Panc1 (cell line): ENCODE results near the gene LRP11. TPM values are rescaled to one million over a fixed set of nuclear protein-coding genes. Genes with fewer than 3 reads are reported as not detected.
A peak's percentile ranks its signal among the peaks of the same experiment; 100 is the strongest.

Source experiments
- ATAC-seq: fragments of 200-7000 bp; cut with Tn5 transposase; 2 replicates; pipeline ENCODE4 v1.9.1; 2020; ENCODE audit warnings: mild to moderate bottlenecking, moderate library complexity
- BruUV-seq: library from RNA; stranded (reverse); fragments of 400-500 nt; replicated peaks from 2 replicates; lab custom pipeline; 2021; lab: Mats Ljungman, UMichigan
- CTCF ChIA-PET: fragments of 300-600 bp; sonication (Branson Sonifier 250); formaldehyde crosslinking; loops from one replicate; lab custom pipeline; 2022; ENCODE audit warnings: antibody characterized with exemption; lab: Charles Lee
- POLR2A ChIA-PET: fragments of 300-600 bp; sonication (Branson Sonifier 250); formaldehyde crosslinking; loops from one replicate; lab custom pipeline; 2022; ENCODE audit warnings: antibody characterized with exemption; lab: Charles Lee
- DNase-seq: peaks from one replicate; pipeline ENCODE4 v3.0.0-alpha.2; 2010; ENCODE audit warnings: low read depth, low spot score
- H3K27ac ChIP-seq: 2 replicates; pipeline ENCODE4 v1.5.1; 2011; ENCODE audit warnings: mild to moderate bottlenecking, low read length, inconsistent platforms
- H3K27me3 ChIP-seq: fragments of 200-500 bp; sonication (Bioruptor generic); 2 replicates; pipeline ENCODE4 v1.6.0; 2014; ENCODE audit warnings: low read length, inconsistent platforms; ENCODE audit not compliant: control insufficient read depth, insufficient read depth
- H3K36me3 ChIP-seq: fragments of 200-500 bp; sonication (Bioruptor generic); 2 replicates; pipeline ENCODE4 v1.5.1; 2014; ENCODE audit warnings: inconsistent platforms, mild to moderate bottlenecking, low read length, moderate library complexity; ENCODE audit not compliant: control insufficient read depth, insufficient read depth
- H3K4me1 ChIP-seq: 2 replicates; pipeline ENCODE4 v1.5.1; 2011; ENCODE audit warnings: inconsistent platforms, mild to moderate bottlenecking, low read length, moderate library complexity; ENCODE audit not compliant: control insufficient read depth, insufficient read depth
- H3K4me3 ChIP-seq, 2 experiments: 2 replicates each; pipeline ENCODE4 v1.5.1; 2011 to 2012; ENCODE audit warnings: low read depth in 2 of 2, low read length in 2 of 2, mild to moderate bottlenecking in 2 of 2, inconsistent platforms in 1 of 2, moderate library complexity in 1 of 2
- H3K9me3 ChIP-seq: fragments of 200-500 bp; sonication (Bioruptor generic); 2 replicates; pipeline ENCODE4 v1.5.1; 2014; ENCODE audit warnings: low read depth, mild to moderate bottlenecking, inconsistent platforms, low read length, moderate library complexity; ENCODE audit not compliant: control insufficient read depth, insufficient read depth
- CTCF ChIP-seq: fragments of 450-650 bp; IDR thresholded peaks from 2 replicates; pipeline ENCODE4 v1.5.1; 2017; ENCODE audit warnings: mild to moderate bottlenecking
- POLR2AphosphoS5 ChIP-seq: IDR thresholded peaks from 2 replicates; pipeline ENCODE4 v1.6.1; 2012; ENCODE audit warnings: mild to moderate bottlenecking, low read depth, low read length, moderate library complexity
- REST ChIP-seq, 2 experiments: IDR thresholded peaks; 2 replicates each; pipeline ENCODE4 v1.6.1; 2011 to 2012; ENCODE audit warnings: low read depth in 2 of 2, control low read depth in 1 of 2, low read length in 1 of 2, mild to moderate bottlenecking in 1 of 2, moderate library complexity in 1 of 2; ENCODE audit not compliant: insufficient read depth in 1 of 2
- SIN3A ChIP-seq: IDR thresholded peaks from 2 replicates; pipeline ENCODE4 v1.6.1; 2012; ENCODE audit warnings: low read depth, mild to moderate bottlenecking, low read length, moderate library complexity, borderline replicate concordance; ENCODE audit not compliant: insufficient read depth
- TCF7L2 ChIP-seq: IDR thresholded peaks from 2 replicates; pipeline ENCODE4 v1.6.1; 2011; ENCODE audit warnings: mild to moderate bottlenecking, low read depth, low read length, inconsistent platforms
- in situ Hi-C: cut with HindIII; loops from 2 replicates; pipeline ENCODE4 v1.10.0; 2016; ENCODE audit warnings: low sequenced_read_pairs, low pct_unique_long_range_greater_than_20kb
- intact Hi-C: fragments of 100-400 bp; cut with micrococcal nuclease; formaldehyde crosslinking; loops from one replicate; pipeline ENCODE4 v1.10.0; 2022; ENCODE audit not compliant: unreplicated experiment
- total RNA-seq: library from RNA; stranded (reverse); gene quantifications from one replicate; pipeline ENCODE4 v1.2.1, GENCODE V29; 2021; ENCODE audit not compliant: unreplicated experiment

The LRP11 gene
- total RNA-seq, 1 experiment from 2014 or later: 151 TPM

- in situ Hi-C loops: no loop called here
Observed at GRCh38 chr6:149885888-149886287, 21.7 kb upstream of the LRP11 start.

GRCh38 chr6:149884617-149885016 is 20.5 kb upstream of the LRP11 start:
- ChIA-PET CTCF (no interaction called here), POLR2A (no interaction called here)
- Histone ChIP-seq H3K4me3 (no peak overlapping the region), H3K36me3 (no peaks in the 10 kb centered on the region), H3K4me1 (no peaks in the 10 kb centered on the region), H3K9me3 (no peaks in the 10 kb centered on the region), H3K27ac (no peak overlapping the region), H3K27me3 (no peaks in the 10 kb centered on the region)
- in situ Hi-C loops: no loop called here
- no TSS peak for BruUV-seq
- ATAC-seq (peak; percentile 37; the same call in 1 of the 2 replicates), DNase-seq (no peak)
- TF ChIP-seq REST (IDR thresholded peaks at IDR 0.05; ENCODE audit: insufficient read depth in 1 of 2, low read depth in 2 of 2, low read length in 1 of 2): no peak
- TF ChIP-seq POLR2AphosphoS5: no peak
- no peak for TF ChIP-seq SIN3A
- TF ChIP-seq CTCF: no peak
- TF ChIP-seq TCF7L2: no peak
- intact Hi-C loops: no loop called here

More at GRCh38 chr6:149885888-149886287, 21.7 kb upstream of the LRP11 start:
- ATAC-seq (no peak), DNase-seq (no peak)
- Histone ChIP-seq H3K27ac (no peak overlapping the region), H3K9me3 (no peaks in the 10 kb centered on the region), H3K4me1 (no peaks in the 10 kb centered on the region), H3K4me3 (no peak overlapping the region), H3K36me3 (no peaks in the 10 kb centered on the region), H3K27me3 (no peaks in the 10 kb centered on the region)
- CTCF ChIA-PET: no interaction called here
- TF ChIP-seq CTCF (no peak), TCF7L2 (no peak), REST (IDR thresholded peaks at IDR 0.05; ENCODE audit: insufficient read depth in 1 of 2, low read depth in 2 of 2, low read length in 1 of 2) (no peak), POLR2AphosphoS5 (no peak), SIN3A (no peak)
- no TSS peak for BruUV-seq
- intact Hi-C loops: no loop called here
- POLR2A ChIA-PET: no interaction called here
